ENCODE data around the gene THAP4. TPM values are rescaled to one million over a fixed set of nuclear protein-coding genes. Genes with fewer than 3 reads are reported as not detected.

Gene THAP4
- total RNA-seq, 1 donor from 2014 or later: 46.0 TPM

GRCh38 chr2:241671457-241672240 is 34.7 kb upstream of the THAP4 start:
- Histone ChIP-seq H3K9me3 (ENCODE audit: insufficient read depth, low read depth, low read length) (no peaks in the 10 kb centered on the region), H3K27ac (ENCODE audit: low read depth, low read length) (no peak overlapping the region), H3K27me3 (ENCODE audit: insufficient read depth, low read length) (no peaks in the 10 kb centered on the region), H3K36me3 (ENCODE audit: insufficient read depth, low read length) (peaks cover 2% of the 10 kb centered on the region), H3K79me2 (ENCODE audit: insufficient read depth, low read length) (peaks cover 3% of the 10 kb centered on the region), H2AFZ (ENCODE audit: low read depth, low read length) (no peak overlapping the region), H3K4me2 (ENCODE audit: low read length) (no peak overlapping the region), H3K4me3 (ENCODE audit: insufficient read depth, low read depth, low read length) (no peak overlapping the region), H3K9ac (ENCODE audit: low read length) (no peak overlapping the region), H4K20me1 (ENCODE audit: insufficient read depth, low read length) (peaks cover 4% of the 10 kb centered on the region), H3K4me1 (ENCODE audit: insufficient read depth, low read length) (peaks cover 5% of the 10 kb centered on the region)
- Mint-ChIP-seq H3K27me3 (ENCODE audit: low read depth, unreplicated experiment) (no peaks in the 10 kb centered on the region), H3K4me1 (ENCODE audit: low read depth, unreplicated experiment) (no peaks in the 10 kb centered on the region), H3K4me3 (ENCODE audit: unreplicated experiment) (no peak overlapping the region), H3K27ac (ENCODE audit: unreplicated experiment) (no peak overlapping the region), H3K9me3 (ENCODE audit: unreplicated experiment) (no peaks in the 10 kb centered on the region), H3K36me3 (ENCODE audit: low read depth, unreplicated experiment) (peaks cover 9% of the 10 kb centered on the region)
- no peak for TF ChIP-seq EZH2 (IDR thresholded peaks at IDR 0.05; ENCODE audit: insufficient read depth, low read length)
- no peak for TF ChIP-seq CTCF (IDR thresholded peaks at IDR 0.05; ENCODE audit: insufficient read depth, low read depth, low read length)
- DNase-seq (ENCODE audit: low read depth): no peak
- no peak for FAIRE-seq

DNA sequence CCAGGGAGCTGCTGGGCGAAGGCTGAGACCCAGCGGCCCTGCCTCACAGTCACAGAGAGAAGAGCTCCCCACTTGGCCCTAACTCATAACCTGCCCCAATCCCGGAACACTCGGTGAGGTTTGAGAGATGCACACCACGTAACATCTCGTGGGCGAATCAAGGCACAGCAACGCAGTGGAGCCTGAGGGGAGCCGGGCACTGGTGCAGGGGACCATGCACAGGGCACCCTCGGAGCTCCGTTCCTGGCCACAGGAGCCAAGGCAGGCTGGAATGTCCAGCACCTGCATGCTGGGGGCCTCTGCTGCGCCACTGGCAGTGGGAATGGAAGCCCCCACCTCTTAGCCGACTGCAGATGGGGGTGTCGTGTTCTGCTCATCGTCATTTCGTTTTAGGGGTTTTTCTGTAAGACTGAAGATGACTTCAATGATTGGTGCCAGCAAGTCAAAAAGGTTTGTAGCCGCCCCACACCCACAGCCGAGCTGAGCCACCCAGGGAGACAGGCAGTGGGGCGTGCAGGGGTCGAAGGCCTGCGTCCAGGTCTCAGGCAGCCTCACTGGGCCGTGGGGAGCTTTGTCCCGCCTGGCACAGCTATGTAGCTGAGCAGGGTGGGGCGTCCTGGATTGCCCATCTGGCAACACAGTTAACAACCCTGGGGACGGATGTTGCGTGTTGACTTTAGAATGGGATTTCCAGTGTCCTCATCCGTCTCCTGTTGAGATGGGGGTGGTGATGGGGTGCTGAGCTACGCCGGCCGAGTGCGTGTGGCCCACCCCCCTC is 33.6 kb upstream of the THAP4 start:
- Histone ChIP-seq H3K27me3 (ENCODE audit: insufficient read depth, low read length) (no peaks in the 10 kb centered on the region), H3K9ac (ENCODE audit: low read length) (no peak overlapping the region), H3K4me3 (ENCODE audit: insufficient read depth, low read depth, low read length) (no peak overlapping the region), H3K9me3 (ENCODE audit: insufficient read depth, low read depth, low read length) (no peaks in the 10 kb centered on the region), H3K27ac (ENCODE audit: low read depth, low read length) (no peak overlapping the region), H2AFZ (ENCODE audit: low read depth, low read length) (no peak overlapping the region), H3K79me2 (ENCODE audit: insufficient read depth, low read length) (no peaks in the 10 kb centered on the region), H3K4me2 (ENCODE audit: low read length) (no peak overlapping the region), H4K20me1 (ENCODE audit: insufficient read depth, low read length) (peaks cover 10% of the 10 kb centered on the region), H3K36me3 (ENCODE audit: insufficient read depth, low read length) (peaks cover 2% of the 10 kb centered on the region), H3K4me1 (ENCODE audit: insufficient read depth, low read length) (peaks cover 17% of the 10 kb centered on the region)
- TF ChIP-seq EZH2 (IDR thresholded peaks at IDR 0.05; ENCODE audit: insufficient read depth, low read length) (no peak), CTCF (IDR thresholded peaks at IDR 0.05; ENCODE audit: insufficient read depth, low read depth, low read length) (no peak)
- DNase-seq (ENCODE audit: low read depth): no peak
- H3K27ac Mint-ChIP-seq (ENCODE audit: unreplicated experiment): no peak overlapping the region
- no peaks in the 10 kb centered on the region for H3K27me3 Mint-ChIP-seq (ENCODE audit: low read depth, unreplicated experiment)
- no peak for FAIRE-seq
- H3K36me3 Mint-ChIP-seq (ENCODE audit: low read depth, unreplicated experiment): peaks cover 7% of the 10 kb centered on the region
- H3K4me3 Mint-ChIP-seq (ENCODE audit: unreplicated experiment): no peak overlapping the region
- H3K4me1 Mint-ChIP-seq (ENCODE audit: low read depth, unreplicated experiment): peaks cover 11% of the 10 kb centered on the region
- no peaks in the 10 kb centered on the region for H3K9me3 Mint-ChIP-seq (ENCODE audit: unreplicated experiment)
